B cell (primary cell): ENCODE measurements around the gene PITPNM3. TPM values are rescaled to one million over a fixed set of nuclear protein-coding genes. Genes with fewer than 3 reads are reported as not detected.
A peak's percentile ranks its signal among the peaks of the same experiment; 100 is the strongest.

Source experiments
- ATAC-seq: fragments of 200-7000 bp; cut with Tn5 transposase; one replicate; pipeline ENCODE4 v1.10.0; 2021; ENCODE audit warnings: low read depth, mild to moderate bottlenecking, moderate number of reproducible peaks, moderate library complexity
- CTCF ChIA-PET: fragments of 350-600 bp; sonication (Branson Sonifier 250); formaldehyde crosslinking; loops from one replicate; lab custom pipeline; 2021; ENCODE audit warnings: antibody characterized with exemption, inconsistent platforms; lab: Charles Lee
- POLR2A ChIA-PET: fragments of 350-600 bp; sonication (Branson Sonifier 250); formaldehyde crosslinking; loops from one replicate; lab custom pipeline; 2021; ENCODE audit warnings: antibody characterized with exemption; lab: Charles Lee
- DNase-seq: peaks from one replicate; pipeline ENCODE4 v3.0.0; 2013
- H2AFZ ChIP-seq: 2 replicates; pipeline ENCODE4 v1.6.1; 2012; ENCODE audit warnings: mild to moderate bottlenecking, low read depth, low read length; ENCODE audit not compliant: insufficient read depth, poor library complexity, severe bottlenecking
- H3K27ac ChIP-seq, 2 donors: 1 replicate in 1 of 2; 2 replicates in 1 of 2; pipeline ENCODE4 v1.5.1; 2012 to 2013; ENCODE audit warnings: low read length in 2 of 2, mild to moderate bottlenecking in 2 of 2, moderate library complexity in 1 of 2
- H3K27me3 ChIP-seq, 4 experiments: fragments of 200-600 bp in 1 of 4; sonication (generic) in 1 of 4; replicated peaks in 1 of 4; 1 replicate in 2 of 4; 2 replicates in 2 of 4; pipeline versions ENCODE4 v1.6.1 to v1.7.0; 2013 to 2016; ENCODE audit warnings: low read length in 3 of 4, mild to moderate bottlenecking in 2 of 4, mixed read lengths in 1 of 4, moderate library complexity in 1 of 4; ENCODE audit not compliant: insufficient read depth in 4 of 4, control insufficient read depth in 3 of 4; ENCODE audit errors: control extremely low read depth in 1 of 4
- H3K36me3 ChIP-seq, 2 experiments: replicated peaks in 1 of 2; 1 replicate in 1 of 2; 2 replicates in 1 of 2; pipeline versions ENCODE4 v1.6.1 to v1.7.1; 2013; ENCODE audit warnings: low read length in 1 of 2; ENCODE audit not compliant: insufficient read depth in 2 of 2, control insufficient read depth in 1 of 2; ENCODE audit errors: control extremely low read depth in 1 of 2, extremely low read depth in 1 of 2
- H3K4me1 ChIP-seq, 2 donors: fragments of 200-600 bp in 1 of 2; sonication (generic) in 1 of 2; 1 replicate in 1 of 2; 2 replicates in 1 of 2; pipeline versions ENCODE4 v1.5.1 to v1.6.1; 2013 to 2017; ENCODE audit warnings: low read length in 2 of 2; ENCODE audit not compliant: control insufficient read depth in 2 of 2, insufficient read depth in 2 of 2
- H3K4me2 ChIP-seq: replicated peaks from 2 replicates; pipeline ENCODE3; 2012; ENCODE audit warnings: mild to moderate bottlenecking, low read depth, low read length; ENCODE audit not compliant: poor library complexity, severe bottlenecking
- H3K4me3 ChIP-seq, 5 experiments: fragments of 200-600 bp in 1 of 5; sonication (generic) in 1 of 5; 1 replicate in 3 of 5; 2 replicates in 2 of 5; pipeline versions ENCODE4 v1.5.1 to v1.7.0; 2011 to 2016; ENCODE audit warnings: low read length in 4 of 5, mild to moderate bottlenecking in 4 of 5, low read depth in 2 of 5, control low read depth in 1 of 5, moderate library complexity in 1 of 5; ENCODE audit not compliant: insufficient read depth in 1 of 5; ENCODE audit errors: control extremely low read depth in 1 of 5, extremely low read depth in 1 of 5
- H3K79me2 ChIP-seq: fragments of 200-600 bp; sonication (generic); one replicate; pipeline ENCODE4 v1.6.0; 2016; ENCODE audit warnings: low read length; ENCODE audit not compliant: control insufficient read depth, insufficient read depth
- H3K9ac ChIP-seq: fragments of 200-600 bp; sonication (generic); 2 replicates; pipeline ENCODE4 v1.6.1; 2017; ENCODE audit warnings: mild to moderate bottlenecking, low read length, moderate library complexity
- H3K9me3 ChIP-seq, 3 donors: one replicate each; pipeline versions ENCODE4 v1.6.1 to v1.7.1; 2013; ENCODE audit warnings: low read length in 2 of 3; ENCODE audit not compliant: control insufficient read depth in 2 of 3, insufficient read depth in 1 of 3; ENCODE audit errors: control extremely low read depth in 1 of 3
- H4K20me1 ChIP-seq: 2 replicates; pipeline ENCODE4 v1.6.0; 2012; ENCODE audit warnings: mild to moderate bottlenecking, low read length; ENCODE audit not compliant: insufficient read depth, control insufficient read depth, poor library complexity, severe bottlenecking
- H3K27ac Mint-ChIP-seq: one replicate; pipeline ENCODE4 v1.8.0; 2021; ENCODE audit warnings: mixed read lengths
- H3K27me3 Mint-ChIP-seq: one replicate; pipeline ENCODE4 v1.8.0; 2021; ENCODE audit warnings: mixed read lengths
- H3K4me1 Mint-ChIP-seq: one replicate; pipeline ENCODE4 v1.8.0; 2021; ENCODE audit warnings: mixed read lengths
- H3K4me3 Mint-ChIP-seq: one replicate; pipeline ENCODE4 v1.8.0; 2021; ENCODE audit warnings: mixed read lengths
- H3K9me3 Mint-ChIP-seq: one replicate; pipeline ENCODE4 v1.8.0; 2022; ENCODE audit warnings: mixed read lengths; ENCODE audit not compliant: insufficient read depth
- CTCF ChIP-seq: fragments of 200-600 bp; IDR thresholded peaks from one replicate; pipeline ENCODE4 v1.8.0; 2022; ENCODE audit warnings: antibody characterized with exemption, mild to moderate bottlenecking
- EZH2 ChIP-seq: IDR thresholded peaks from 2 replicates; pipeline ENCODE4 v1.6.1; 2012; ENCODE audit warnings: borderline replicate concordance, low read depth, mild to moderate bottlenecking, moderate library complexity, low read length; ENCODE audit not compliant: insufficient read depth, poor library complexity, severe bottlenecking
- WGBS: methylation state at CpG from one replicate; pipeline ENCODE4 v1.1.5; 2013; ENCODE audit warnings: missing lambda C conversion rate; ENCODE audit not compliant: insufficient coverage; 5-methylcytosine and 5-hydroxymethylcytosine counted together
- intact Hi-C: fragments of 100-400 bp; cut with micrococcal nuclease; formaldehyde crosslinking; loops from one replicate; pipeline ENCODE4 v1.10.0; 2022
- polyA plus RNA-seq: library from polyadenylated mRNA; depleted of rRNA; stranded (reverse); fragments of >200 nt; gene quantifications from 2 replicates; pipeline ENCODE4 v1.2.3, GENCODE V29; 2012
- total RNA-seq, 2 donors: library from RNA; stranded (reverse); fragments of 120-200 nt in 1 of 2; gene quantifications; 1 replicate in 1 of 2; 2 replicates in 1 of 2; pipeline versions ENCODE4 v1.2.3 to v1.2.4, GENCODE V29; 2013 to 2022

Gene PITPNM3
- total and polyA plus RNA-seq, 2 donors (not counting 1 experiment from before 2014, with no cell fraction given) = 0.31 to 0.49 TPM

- DNase-seq = peak; percentile 67
- Histone ChIP-seq H3K4me1 (peaks cover 23 to 24% of the 10 kb centered on the region in 2 donors), H3K4me2 (peak overlapping the region; percentile 73), H3K36me3 (peaks cover 0 to 6% of the 10 kb centered on the region in 2 experiments), H2AFZ (peak overlapping the region; percentile 69), H3K27me3 (no peaks in the 10 kb centered on the region), H3K9ac (peak overlapping the region; percentile 47), H3K79me2 (no peaks in the 10 kb centered on the region), H3K4me3 (peak overlapping the region in 3 of 5 experiments; percentile 18 to 51 (median 34)), H3K9me3 (no peaks in the 10 kb centered on the region), H4K20me1 (no peaks in the 10 kb centered on the region), H3K27ac (no peak overlapping the region)
- Mint-ChIP-seq H3K9me3 (no peaks in the 10 kb centered on the region), H3K4me3 (peak overlapping the region; percentile 75), H3K27ac (peak overlapping the region; percentile 80), H3K27me3 (no peaks in the 10 kb centered on the region), H3K4me1 (peaks cover 32% of the 10 kb centered on the region)
- ATAC-seq = peak; percentile 73
- 32% methylated on average over 22 of the region's 23 CpGs for WGBS
- TF ChIP-seq CTCF (no peak), EZH2 (no peak)
- intact Hi-C loops = no loop called here
- CTCF ChIA-PET = no interaction called here
- POLR2A ChIA-PET = interaction anchor here (0.6 kb wide), 1 partner anchor 534 kb away, joined by 4 read pairs; no protein-coding TSS in a partner anchor
Measured at GRCh38 chr17:6574687-6575595, 18.6 kb upstream of the PITPNM3 start.
